AG04449 (cell line): ENCODE measurements around the gene TCP11L1.

ENCODE experiments used
- CTCF ChIA-PET: fragments of 350-600 bp; formaldehyde crosslinking; extraction: SDS; loops from one replicate; lab custom pipeline; 2021; ENCODE audit warnings: antibody characterized with exemption; lab: Yijun Ruan, JAX
- POLR2A ChIA-PET: fragments of 400-600, 350-600 bp; formaldehyde crosslinking; extraction: SDS; loops from one replicate; lab custom pipeline; 2020; ENCODE audit warnings: antibody characterized with exemption, inconsistent platforms; lab: Yijun Ruan, JAX
- DNase-seq: peaks from one replicate; pipeline ENCODE4 v3.0.0-alpha.2; 2010; ENCODE audit warnings: low read depth, low spot score
- H3K4me3 ChIP-seq: 2 replicates; pipeline ENCODE4 v1.5.1; 2011; ENCODE audit warnings: low read depth, mild to moderate bottlenecking, control low read depth, low read length
- TF ChIP-seq, protein P1 (sequence below): IDR thresholded peaks from one replicate; pipeline ENCODE4 v1.5.1; 2011; ENCODE audit warnings: mild to moderate bottlenecking, moderate library complexity, low read length, control low read depth, inconsistent platforms; ENCODE audit not compliant: insufficient read depth; ENCODE audit errors: missing control alignments

The TCP11L1 gene

DNA sequence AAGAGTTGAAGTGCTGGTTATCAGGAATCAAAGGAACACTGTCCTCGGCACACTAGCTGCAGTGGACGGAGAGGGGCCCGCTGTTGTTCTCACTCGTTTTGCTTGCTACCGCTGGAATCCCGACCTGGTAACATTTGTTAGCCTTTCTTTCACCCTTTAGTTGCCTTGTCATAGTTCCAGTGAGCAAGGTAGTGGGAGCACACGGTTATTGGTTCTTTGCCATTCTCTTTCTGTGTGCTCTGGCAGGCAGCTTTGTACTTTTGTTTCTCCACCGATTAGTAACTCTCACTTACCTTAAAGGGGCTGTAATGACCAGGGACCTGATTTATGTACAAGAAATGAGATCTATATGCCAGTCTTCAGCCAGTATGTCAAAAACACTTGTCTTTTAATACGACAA is 21.9 kb upstream of the TCP11L1 start:
- no peak overlapping the region for H3K4me3 ChIP-seq
- TF ChIP-seq, protein P1, sequence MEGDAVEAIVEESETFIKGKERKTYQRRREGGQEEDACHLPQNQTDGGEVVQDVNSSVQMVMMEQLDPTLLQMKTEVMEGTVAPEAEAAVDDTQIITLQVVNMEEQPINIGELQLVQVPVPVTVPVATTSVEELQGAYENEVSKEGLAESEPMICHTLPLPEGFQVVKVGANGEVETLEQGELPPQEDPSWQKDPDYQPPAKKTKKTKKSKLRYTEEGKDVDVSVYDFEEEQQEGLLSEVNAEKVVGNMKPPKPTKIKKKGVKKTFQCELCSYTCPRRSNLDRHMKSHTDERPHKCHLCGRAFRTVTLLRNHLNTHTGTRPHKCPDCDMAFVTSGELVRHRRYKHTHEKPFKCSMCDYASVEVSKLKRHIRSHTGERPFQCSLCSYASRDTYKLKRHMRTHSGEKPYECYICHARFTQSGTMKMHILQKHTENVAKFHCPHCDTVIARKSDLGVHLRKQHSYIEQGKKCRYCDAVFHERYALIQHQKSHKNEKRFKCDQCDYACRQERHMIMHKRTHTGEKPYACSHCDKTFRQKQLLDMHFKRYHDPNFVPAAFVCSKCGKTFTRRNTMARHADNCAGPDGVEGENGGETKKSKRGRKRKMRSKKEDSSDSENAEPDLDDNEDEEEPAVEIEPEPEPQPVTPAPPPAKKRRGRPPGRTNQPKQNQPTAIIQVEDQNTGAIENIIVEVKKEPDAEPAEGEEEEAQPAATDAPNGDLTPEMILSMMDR: no peak
- POLR2A ChIA-PET: no interaction called here
- DNase-seq: no peak
- CTCF ChIA-PET: interaction anchor here (1.6 kb wide), 1 partner anchor 47 kb away, joined by 4 read pairs; no protein-coding TSS in a partner anchor

DNA sequence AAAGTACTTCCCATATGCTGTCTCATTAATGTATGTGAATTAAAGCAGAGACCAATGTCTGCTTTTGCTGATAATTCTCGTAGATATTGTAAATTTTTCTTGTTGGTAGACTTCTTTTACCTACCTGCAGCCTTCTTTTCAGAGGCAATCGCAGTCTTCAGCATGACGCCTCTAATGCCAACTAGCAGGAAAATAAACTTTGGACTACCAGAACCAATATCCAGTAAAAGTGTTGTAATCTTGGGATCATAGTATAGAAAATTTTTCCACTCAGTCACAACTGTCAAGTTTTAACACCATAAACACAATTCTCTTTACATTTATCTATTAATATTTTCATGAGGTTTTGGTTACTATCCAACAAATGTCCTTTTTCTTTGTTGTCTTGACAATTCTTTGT is 21.4 kb upstream of the TCP11L1 start:
- TF ChIP-seq, protein P1: no peak
- CTCF ChIA-PET: interaction anchor here (1.6 kb wide), 1 partner anchor 46 kb away, joined by 4 read pairs; no protein-coding TSS in a partner anchor
- POLR2A ChIA-PET: no interaction called here
- DNase-seq: no peak
- H3K4me3 ChIP-seq: no peak overlapping the region

DNA sequence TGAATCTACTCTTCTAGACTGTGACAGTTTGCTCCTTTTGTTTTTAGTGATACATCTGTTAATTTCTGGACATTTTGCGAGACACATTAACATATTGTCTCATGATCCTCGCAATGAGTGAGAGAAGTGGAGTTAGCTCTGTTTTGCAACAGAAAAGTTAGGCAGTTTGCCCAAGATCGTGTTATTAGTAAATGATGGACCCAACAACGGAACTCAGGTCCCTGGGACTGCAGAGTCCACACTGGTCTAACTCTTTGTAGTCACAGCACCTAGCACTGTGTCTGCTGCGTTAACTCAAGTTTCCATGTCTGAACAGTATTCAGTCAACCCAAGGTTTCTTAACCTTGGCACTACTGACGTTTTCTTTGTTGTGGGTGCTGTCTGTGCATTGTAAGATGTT is 20.5 kb upstream of the TCP11L1 start:
- ChIA-PET POLR2A (interaction anchor here (0.6 kb wide), 1 partner anchor 8 kb away, joined by 3 read pairs; no protein-coding TSS in a partner anchor), CTCF (no interaction called here)
- H3K4me3 ChIP-seq: no peak overlapping the region
- TF ChIP-seq, protein P1: no peak
- no peak for DNase-seq

DNA sequence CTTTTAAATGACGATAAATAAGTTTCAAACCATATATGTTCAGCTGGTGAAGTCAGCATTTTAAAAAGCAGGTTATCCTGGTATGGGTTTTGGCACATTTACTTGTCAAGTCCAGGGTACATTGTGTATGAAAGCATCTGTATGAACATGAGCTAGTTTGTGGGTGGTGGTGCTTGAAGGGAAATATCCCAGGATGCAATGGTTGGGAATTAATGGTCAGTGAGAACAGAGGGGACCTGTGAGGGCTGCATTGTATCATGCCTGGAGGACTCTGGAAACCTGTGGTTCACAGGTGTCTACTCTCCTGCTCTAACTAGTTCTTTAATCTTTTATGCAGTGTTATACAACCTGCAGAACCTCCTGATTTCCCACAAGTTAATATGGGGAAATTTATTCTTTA is 17.9 kb upstream of the TCP11L1 start:
- no peak for DNase-seq
- ChIA-PET POLR2A (no interaction called here), CTCF (interaction anchor here (0.7 to 1.8 kb wide), 4 partner anchors 9 to 62 kb away, joined by 3 to 7 read pairs (median 5); no protein-coding TSS in a partner anchor)
- TF ChIP-seq, protein P1: no peak
- no peak overlapping the region for H3K4me3 ChIP-seq

DNA sequence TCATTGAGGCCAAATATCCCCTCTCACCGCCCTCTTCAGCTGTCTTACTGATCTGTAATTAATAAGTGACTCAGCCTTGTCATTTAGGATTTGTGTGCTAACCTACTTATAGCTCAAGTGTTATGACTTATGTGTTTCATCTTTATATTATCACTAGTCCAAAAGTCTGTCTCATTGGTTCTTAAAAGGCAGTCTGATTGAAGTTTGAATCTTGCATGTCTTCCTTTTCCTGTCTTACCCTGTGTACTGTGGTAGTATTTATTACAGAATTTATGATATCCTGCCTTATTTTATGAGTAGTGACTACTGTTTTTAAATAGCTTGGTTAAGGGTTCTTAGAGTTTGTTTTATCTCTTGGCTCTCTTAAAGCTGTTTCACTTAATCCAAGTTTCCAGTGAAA is 17.4 kb upstream of the TCP11L1 start:
- no peak overlapping the region for H3K4me3 ChIP-seq
- TF ChIP-seq, protein P1: no peak
- POLR2A ChIA-PET: no interaction called here
- CTCF ChIA-PET: interaction anchor here (0.7 to 1.8 kb wide), 5 partner anchors 8 to 62 kb away, joined by 3 to 7 read pairs (median 5); no protein-coding TSS in a partner anchor
- no peak for DNase-seq

DNA sequence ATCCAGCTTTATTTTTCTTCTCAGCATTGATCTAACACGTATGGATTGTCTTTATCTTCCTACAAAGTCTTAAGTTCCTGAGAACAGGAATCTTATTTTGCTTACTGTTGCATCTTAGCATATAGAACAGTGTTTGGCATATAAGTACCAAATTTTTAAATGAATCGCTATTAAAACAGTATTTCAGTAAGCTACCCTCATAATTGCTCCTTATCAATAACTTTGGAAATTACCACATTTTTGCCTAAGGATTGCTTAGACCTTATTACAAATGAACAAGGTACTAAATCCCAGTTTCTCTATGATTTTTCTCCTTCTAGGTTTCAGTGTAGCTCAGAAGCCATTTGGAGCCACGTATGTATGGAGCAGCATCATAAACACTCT is 14.0 kb upstream of the TCP11L1 start:
- DNase-seq: no peak
- POLR2A ChIA-PET: no interaction called here
- CTCF ChIA-PET: interaction anchor here (1.0 to 3.2 kb wide), 2 partner anchors 9 to 22 kb away, joined by 3 to 9 read pairs; partner anchors contain the start of gene DEPDC7
- TF ChIP-seq, protein P1: no peak
- no peak overlapping the region for H3K4me3 ChIP-seq
